GM10847 (cell line): ENCODE data around the gene TTYH2.

ENCODE experiments used
- POLR2A ChIP-seq: IDR thresholded peaks from 2 replicates; pipeline ENCODE4 v1.6.1; 2011; ENCODE audit not compliant: insufficient read length; ENCODE audit errors: extremely low read depth

Gene TTYH2

GRCh38 chr17:74237321-74237720 lies 23.9 kb downstream of the TTYH2 start:
- no peak for TF ChIP-seq POLR2A

- no peak for TF ChIP-seq POLR2A
These were observed 25.8 kb downstream of the TTYH2 start for GRCh38 chr17:74239172-74239571.

- TF ChIP-seq POLR2A, result no peak
These were observed 27.3 kb downstream of the TTYH2 start for GRCh38 chr17:74240618-74241205.

GRCh38 chr17:74241431-74241830 lies 28.1 kb downstream of the TTYH2 start:
- no peak for TF ChIP-seq POLR2A

- TF ChIP-seq POLR2A, result no peak
These were observed 28.5 kb downstream of the TTYH2 start for GRCh38 chr17:74241847-74242246.

GRCh38 chr17:74243013-74243755 lies 29.8 kb downstream of the TTYH2 start:
- no peak for TF ChIP-seq POLR2A

- TF ChIP-seq POLR2A, result no peak
These were observed 30.8 kb downstream of the TTYH2 start for GRCh38 chr17:74244128-74244527.

- no peak for TF ChIP-seq POLR2A
These were observed 31.2 kb downstream of the TTYH2 start for GRCh38 chr17:74244548-74244947.

- TF ChIP-seq POLR2A, result no peak
These were observed 31.9 kb downstream of the TTYH2 start for GRCh38 chr17:74245145-74245831.

GRCh38 chr17:74245871-74246270 lies 32.5 kb downstream of the TTYH2 start:
- no peak for TF ChIP-seq POLR2A

- no peak for TF ChIP-seq POLR2A
These were observed 36.4 kb downstream of the TTYH2 start for GRCh38 chr17:74249590-74250270.

GRCh38 chr17:74250324-74250995 lies 37.1 kb downstream of the TTYH2 start:
- no peak for TF ChIP-seq POLR2A

GRCh38 chr17:74251051-74251450 lies 37.7 kb downstream of the TTYH2 start:
- no peak for TF ChIP-seq POLR2A

GRCh38 chr17:74251569-74251968 lies 38.2 kb downstream of the TTYH2 start:
- TF ChIP-seq POLR2A, result no peak

GRCh38 chr17:74252211-74252610 lies 38.8 kb downstream of the TTYH2 start:
- TF ChIP-seq POLR2A, result no peak
